Upper lobe of right lung (tissue), 1 donor: ENCODE measurements around the gene ARHGAP23. TPM values are rescaled to one million over a fixed set of nuclear protein-coding genes. Genes with fewer than 3 reads are reported as not detected.

Experiments used
- ATAC-seq: fragments of 200-7000 bp; cut with Tn5 transposase; one replicate; pipeline ENCODE4 v1.9.1; 2020; ENCODE audit warnings: mild to moderate bottlenecking, moderate library complexity
- DNase-seq: peaks from one replicate; pipeline ENCODE4 v3.0.0-alpha.2; 2020
- H3K27ac ChIP-seq: fragments of 200-600 bp; one replicate; pipeline ENCODE4 v1.8.0; 2022
- H3K27me3 ChIP-seq: fragments of 200-600 bp; one replicate; pipeline ENCODE4 v1.8.0; 2022; ENCODE audit warnings: mild to moderate bottlenecking
- H3K36me3 ChIP-seq: fragments of 200-600 bp; one replicate; pipeline ENCODE4 v1.8.0; 2022
- H3K4me1 ChIP-seq: fragments of 200-600 bp; one replicate; pipeline ENCODE4 v1.8.0; 2022
- H3K4me3 ChIP-seq: fragments of 200-600 bp; one replicate; pipeline ENCODE4 v1.8.0; 2022; ENCODE audit warnings: mild to moderate bottlenecking
- H3K9me3 ChIP-seq: fragments of 200-600 bp; one replicate; pipeline ENCODE4 v1.8.0; 2022
- CTCF ChIP-seq: fragments of 200-600 bp; IDR thresholded peaks from one replicate; pipeline ENCODE4 v1.8.0; 2022; ENCODE audit warnings: antibody characterized with exemption
- intact Hi-C: fragments of 100-400 bp; cut with DNase I; formaldehyde crosslinking; loops from one replicate; pipeline ENCODE4 v1.11.0; 2022
- long read RNA-seq: library from polyadenylated mRNA; unstranded; transcript quantifications from one replicate; pipeline ENCODE4 v2.0.0, GENCODE V29; 2021
- total RNA-seq: library from RNA; stranded (reverse); fragmentation: NEBNext Ultra II Directional; extraction: Animal tissue kit (Norgen Biotek cat#: 25700); gene quantifications from one replicate; pipeline ENCODE4 v1.2.1, GENCODE V29; 2021
- donor health status: DM: no; HTN: yes; CAD: no; lungs with severe emphysema.

The ARHGAP23 gene
- 85.1 TPM for total RNA-seq
- long read RNA-seq, partial matches to known transcripts: 121 of 145 reads
- long read RNA-seq, other reads (novel, unspliced or antisense): 24 of 145 reads

GRCh38 chr17:38428112-38428642 is at the start of gene ARHGAP23:
ARHGAP23 (plus strand) TSS chr17:38428464; CDS start chr17:38428486, 22 bp downstream.
- intact Hi-C loops: loop anchor here (10.0 kb wide), 1 partner anchor 47 kb away; no protein-coding TSS in a partner anchor
- no peaks in the 10 kb centered on the region for H3K9me3 ChIP-seq
- H3K27me3 ChIP-seq: no peaks in the 10 kb centered on the region
- DNase-seq (peak; percentile 85), ATAC-seq (peak; percentile 76)
- no peak for TF ChIP-seq CTCF
- peaks cover 43% of the 10 kb centered on the region for H3K4me1 ChIP-seq
- peak within 1 kb of the TSS; percentile 85 for H3K4me3 ChIP-seq
- H3K27ac ChIP-seq: peak within 1 kb of the TSS; percentile 72
- H3K36me3 ChIP-seq: no peaks in the 10 kb centered on the region

- Histone ChIP-seq H3K4me3 (no peak overlapping the region), H3K4me1 (no peaks in the 10 kb centered on the region), H3K9me3 (no peaks in the 10 kb centered on the region), H3K27ac (no peak overlapping the region), H3K27me3 (no peaks in the 10 kb centered on the region), H3K36me3 (peaks cover 44% of the 10 kb centered on the region)
- ATAC-seq: no peak
- TF ChIP-seq CTCF: no peak
- intact Hi-C loops: no loop called here
- DNase-seq: no peak
These were observed 48.8 kb upstream of the ARHGAP23 start for GRCh38 chr17:38379448-38379847.

GRCh38 chr17:38395090-38395489 is 33.2 kb upstream of the ARHGAP23 start:
- H3K4me1 ChIP-seq: no peaks in the 10 kb centered on the region
- TF ChIP-seq CTCF: no peak
- H3K4me3 ChIP-seq: no peak overlapping the region
- peaks cover 49% of the 10 kb centered on the region for H3K36me3 ChIP-seq
- ATAC-seq (no peak), DNase-seq (no peak)
- intact Hi-C loops: no loop called here
- H3K27ac ChIP-seq: no peak overlapping the region
- H3K27me3 ChIP-seq: no peaks in the 10 kb centered on the region
- no peaks in the 10 kb centered on the region for H3K9me3 ChIP-seq

- ATAC-seq: no peak
- TF ChIP-seq CTCF: no peak
- Histone ChIP-seq H3K27me3 (no peaks in the 10 kb centered on the region), H3K4me3 (no peak overlapping the region), H3K9me3 (no peaks in the 10 kb centered on the region), H3K4me1 (no peaks in the 10 kb centered on the region), H3K36me3 (peaks cover 70% of the 10 kb centered on the region), H3K27ac (no peak overlapping the region)
- intact Hi-C loops: no loop called here
- DNase-seq: no peak
These were observed 31.0 kb upstream of the ARHGAP23 start for GRCh38 chr17:38397227-38397626.

- H3K27me3 ChIP-seq: no peaks in the 10 kb centered on the region
- H3K27ac ChIP-seq: no peak overlapping the region
- intact Hi-C loops: no loop called here
- TF ChIP-seq CTCF: no peak
- ATAC-seq: no peak
- H3K4me3 ChIP-seq: no peak overlapping the region
- no peaks in the 10 kb centered on the region for H3K4me1 ChIP-seq
- H3K36me3 ChIP-seq: peaks cover 71% of the 10 kb centered on the region
- H3K9me3 ChIP-seq: no peaks in the 10 kb centered on the region
- DNase-seq: no peak
These were observed 28.0 kb upstream of the ARHGAP23 start for GRCh38 chr17:38400286-38400685.

- H3K27ac ChIP-seq: no peak overlapping the region
- no peaks in the 10 kb centered on the region for H3K9me3 ChIP-seq
- H3K4me1 ChIP-seq: no peaks in the 10 kb centered on the region
- DNase-seq (no peak), ATAC-seq (no peak)
- no peak overlapping the region for H3K4me3 ChIP-seq
- H3K27me3 ChIP-seq: no peaks in the 10 kb centered on the region
- TF ChIP-seq CTCF: no peak
- peaks cover 59% of the 10 kb centered on the region for H3K36me3 ChIP-seq
- intact Hi-C loops: no loop called here
These were observed 26.8 kb upstream of the ARHGAP23 start for GRCh38 chr17:38401459-38401858.
